LNCAP (cell line): ENCODE measurements around the gene RSPO3.

Experiments used
- TF ChIP-seq, protein P1 (sequence below): fragments of 450-650 bp; IDR thresholded peaks from 2 replicates; pipeline ENCODE4 v1.5.1; 2017; ENCODE audit warnings: mild to moderate bottlenecking

RSPO3 gene

GRCh38 chr6:127136786-127137185 lies 18.3 kb downstream of the RSPO3 start:
- TF ChIP-seq, protein P1, sequence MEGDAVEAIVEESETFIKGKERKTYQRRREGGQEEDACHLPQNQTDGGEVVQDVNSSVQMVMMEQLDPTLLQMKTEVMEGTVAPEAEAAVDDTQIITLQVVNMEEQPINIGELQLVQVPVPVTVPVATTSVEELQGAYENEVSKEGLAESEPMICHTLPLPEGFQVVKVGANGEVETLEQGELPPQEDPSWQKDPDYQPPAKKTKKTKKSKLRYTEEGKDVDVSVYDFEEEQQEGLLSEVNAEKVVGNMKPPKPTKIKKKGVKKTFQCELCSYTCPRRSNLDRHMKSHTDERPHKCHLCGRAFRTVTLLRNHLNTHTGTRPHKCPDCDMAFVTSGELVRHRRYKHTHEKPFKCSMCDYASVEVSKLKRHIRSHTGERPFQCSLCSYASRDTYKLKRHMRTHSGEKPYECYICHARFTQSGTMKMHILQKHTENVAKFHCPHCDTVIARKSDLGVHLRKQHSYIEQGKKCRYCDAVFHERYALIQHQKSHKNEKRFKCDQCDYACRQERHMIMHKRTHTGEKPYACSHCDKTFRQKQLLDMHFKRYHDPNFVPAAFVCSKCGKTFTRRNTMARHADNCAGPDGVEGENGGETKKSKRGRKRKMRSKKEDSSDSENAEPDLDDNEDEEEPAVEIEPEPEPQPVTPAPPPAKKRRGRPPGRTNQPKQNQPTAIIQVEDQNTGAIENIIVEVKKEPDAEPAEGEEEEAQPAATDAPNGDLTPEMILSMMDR: no peak

GRCh38 chr6:127146932-127147331 lies 28.5 kb downstream of the RSPO3 start:
- TF ChIP-seq, protein P1: no peak

- TF ChIP-seq, protein P1: no peak
These were observed 29.1 kb downstream of the RSPO3 start for GRCh38 chr6:127147534-127147933.

GRCh38 chr6:127148511-127148910 lies 30.0 kb downstream of the RSPO3 start:
- TF ChIP-seq, protein P1: no peak

GRCh38 chr6:127154509-127154908 lies 36.0 kb downstream of the RSPO3 start:
- TF ChIP-seq, protein P1: no peak

- TF ChIP-seq, protein P1: no peak
These were observed 42.0 kb downstream of the RSPO3 start for GRCh38 chr6:127160484-127160883.

GRCh38 chr6:127162836-127163235 lies 44.4 kb downstream of the RSPO3 start:
- TF ChIP-seq, protein P1: no peak

DNA sequence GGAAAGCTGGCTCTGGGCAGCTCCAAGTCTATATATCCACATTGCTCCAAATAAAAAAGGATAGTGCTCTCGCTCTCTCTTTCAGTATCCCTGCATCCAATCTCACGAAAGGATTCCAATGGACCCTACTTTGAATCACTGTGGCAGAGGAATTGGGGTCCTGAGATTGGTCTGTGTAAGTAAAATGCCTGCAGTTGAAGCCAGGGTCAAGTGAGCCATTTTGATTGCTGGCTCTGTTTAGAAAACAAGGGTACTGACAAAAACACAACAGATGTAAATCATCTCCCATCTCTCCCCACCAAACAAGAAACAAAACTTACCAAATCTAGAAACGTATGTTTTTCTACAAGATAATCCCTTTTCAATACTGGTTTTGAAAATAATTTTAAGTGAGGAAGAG lies 45.6 kb downstream of the RSPO3 start:
- TF ChIP-seq, protein P1: no peak
